PC-3 (cell line): ENCODE results near the gene EPB41L4B. TPM values are rescaled to one million over a fixed set of nuclear protein-coding genes. Genes with fewer than 3 reads are reported as not detected.

Source experiments
- ATAC-seq: fragments of 200-7000 bp; cut with Tn5 transposase; 2 replicates; pipeline ENCODE4 v1.9.1; 2020; ENCODE audit warnings: mild to moderate bottlenecking, moderate library complexity
- BruUV-seq: library from RNA; stranded (reverse); fragments of 400-500 nt; replicated peaks from 2 replicates; lab custom pipeline; 2021; lab: Mats Ljungman, UMichigan
- CTCF ChIA-PET: fragments of 300-600 bp; sonication (Branson Sonifier 250); formaldehyde crosslinking; loops from one replicate; lab custom pipeline; 2022; ENCODE audit warnings: antibody characterized with exemption; lab: Charles Lee
- POLR2A ChIA-PET: fragments of 300-600 bp; sonication (Branson Sonifier 250); formaldehyde crosslinking; loops from one replicate; lab custom pipeline; 2022; ENCODE audit warnings: antibody characterized with exemption; ENCODE audit not compliant: unreplicated experiment; lab: Charles Lee
- DNase-seq: peaks from one replicate; pipeline ENCODE4 v3.0.0-alpha.2; 2015
- H2AFZ ChIP-seq: fragments of 300-600 bp; sonication (generic); 2 replicates; pipeline ENCODE4 v1.6.0; 2016; ENCODE audit warnings: antibody characterized with exemption, low read length
- H3F3A ChIP-seq: fragments of 300-600 bp; sonication (generic); one replicate; pipeline ENCODE4 v1.6.0; 2017; ENCODE audit warnings: antibody characterized with exemption, low read length, control low read depth, mild to moderate bottlenecking; ENCODE audit not compliant: unreplicated experiment
- H3K27ac ChIP-seq: fragments of 300-600 bp; sonication (generic); 2 replicates; pipeline ENCODE4 v1.5.1; 2016; ENCODE audit warnings: mild to moderate bottlenecking, low read length
- H3K27me3 ChIP-seq: fragments of 300-600 bp; sonication (generic); 2 replicates; pipeline ENCODE4 v1.6.1; 2016; ENCODE audit warnings: low read length, mixed read lengths
- H3K36me3 ChIP-seq: fragments of 300-600 bp; sonication (generic); 2 replicates; pipeline ENCODE4 v1.6.1; 2016; ENCODE audit warnings: low read depth, mixed run types, low read length, mixed read lengths
- H3K4me1 ChIP-seq: fragments of 300-600 bp; sonication (generic); 2 replicates; pipeline ENCODE4 v1.5.1; 2016; ENCODE audit warnings: low read length; ENCODE audit not compliant: insufficient read depth
- H3K4me2 ChIP-seq: fragments of 300-600 bp; sonication (generic); 2 replicates; pipeline ENCODE4 v1.6.0; 2016; ENCODE audit warnings: low read length
- H3K4me3 ChIP-seq: fragments of 300-600 bp; sonication (generic); 2 replicates; pipeline ENCODE4 v1.5.1; 2016; ENCODE audit warnings: mild to moderate bottlenecking, low read length, mixed read lengths
- H3K79me2 ChIP-seq: fragments of 300-600 bp; sonication (generic); 2 replicates; pipeline ENCODE4 v1.6.1; 2017; ENCODE audit warnings: low read length, mixed read lengths
- H3K9ac ChIP-seq: fragments of 300-600 bp; sonication (generic); 2 replicates; pipeline ENCODE4 v1.6.0; 2016; ENCODE audit warnings: mild to moderate bottlenecking, low read length
- H3K9me2 ChIP-seq: fragments of 300-600 bp; sonication (generic); replicated peaks from 2 replicates; pipeline ENCODE4 v1.6.1; 2016; ENCODE audit warnings: mixed run types, low read length, mixed read lengths
- H3K9me3 ChIP-seq: fragments of 300-600 bp; sonication (generic); 2 replicates; pipeline ENCODE4 v1.6.1; 2016; ENCODE audit warnings: low read length, mixed read lengths
- H4K20me1 ChIP-seq: fragments of 300-600 bp; sonication (generic); 2 replicates; pipeline ENCODE4 v1.6.1; 2016; ENCODE audit warnings: low read length, mixed read lengths
- CTCF ChIP-seq: fragments of 300-600 bp; sonication (generic); conservative IDR thresholded peaks from 2 replicates; pipeline ENCODE4 v1.5.1; 2017; ENCODE audit warnings: antibody characterized with exemption, low read depth, mild to moderate bottlenecking, low read length
- EZH2 ChIP-seq: fragments of 300-600 bp; sonication (generic); IDR thresholded peaks from one replicate; pipeline ENCODE4 v1.6.1; 2017; ENCODE audit warnings: antibody characterized with exemption, mild to moderate bottlenecking, low read length; ENCODE audit not compliant: unreplicated experiment
- EZH2phosphoT487 ChIP-seq: fragments of 300-600 bp; sonication (generic); IDR thresholded peaks from 2 replicates; pipeline ENCODE4 v1.6.1; 2018; ENCODE audit warnings: mild to moderate bottlenecking, antibody characterized with exemption, low read length, borderline replicate concordance
- intact Hi-C: fragments of 100-400 bp; cut with micrococcal nuclease; formaldehyde crosslinking; loops from 2 replicates; pipeline ENCODE4 v1.9.0; 2023
- total RNA-seq: library from RNA; depleted of rRNA; stranded (reverse); fragments of >200 nt; gene quantifications from 2 replicates; pipeline ENCODE4 v1.2.3, GENCODE V29; 2014

Gene EPB41L4B
- total RNA-seq, 1 experiment from 2014 or later: 11.2 TPM

GRCh38 chr9:109206670-109207069 lies 114.2 kb downstream of the EPB41L4B start:
- Histone ChIP-seq H3K9me2 (no peaks in the 10 kb centered on the region), H4K20me1 (no peaks in the 10 kb centered on the region), H3K27me3 (no peaks in the 10 kb centered on the region), H3K27ac (no peak overlapping the region), H3K4me2 (no peak overlapping the region), H2AFZ (no peak overlapping the region), H3K9me3 (no peaks in the 10 kb centered on the region), H3K4me1 (no peaks in the 10 kb centered on the region), H3F3A (no peaks in the 10 kb centered on the region), H3K36me3 (no peaks in the 10 kb centered on the region), H3K79me2 (no peaks in the 10 kb centered on the region), H3K9ac (no peak overlapping the region), H3K4me3 (no peak overlapping the region)
- DNase-seq (no peak), ATAC-seq (no peak)
- TF ChIP-seq CTCF: no peak
- TF ChIP-seq EZH2phosphoT487: no peak
- no peak for TF ChIP-seq EZH2
- CTCF ChIA-PET: interaction anchor here (0.5 kb wide), 1 partner anchor 19 kb away, joined by 3 read pairs; no protein-coding TSS in a partner anchor
- BruUV-seq: no TSS peak
- intact Hi-C loops: no loop called here
- POLR2A ChIA-PET: no interaction called here

- Histone ChIP-seq H3K4me1 (no peaks in the 10 kb centered on the region), H3K27me3 (no peaks in the 10 kb centered on the region), H3K9me2 (no peaks in the 10 kb centered on the region), H3K9me3 (no peaks in the 10 kb centered on the region), H3K9ac (no peak overlapping the region), H3F3A (no peaks in the 10 kb centered on the region), H3K4me3 (no peak overlapping the region), H2AFZ (no peak overlapping the region), H3K36me3 (no peaks in the 10 kb centered on the region), H3K4me2 (no peak overlapping the region), H3K27ac (no peak overlapping the region), H4K20me1 (no peaks in the 10 kb centered on the region), H3K79me2 (no peaks in the 10 kb centered on the region)
- TF ChIP-seq CTCF: no peak
- TF ChIP-seq EZH2: no peak
- TF ChIP-seq EZH2phosphoT487: no peak
- ATAC-seq (no peak), DNase-seq (no peak)
- intact Hi-C loops: no loop called here
- BruUV-seq: no TSS peak
- CTCF ChIA-PET: no interaction called here
- POLR2A ChIA-PET: no interaction called here
These were observed 115.3 kb downstream of the EPB41L4B start for GRCh38 chr9:109205526-109205925.

- no peaks in the 10 kb centered on the region for H3K4me1 ChIP-seq
- no peaks in the 10 kb centered on the region for H3K36me3 ChIP-seq
- POLR2A ChIA-PET: no interaction called here
- no peak overlapping the region for H3K9ac ChIP-seq
- DNase-seq (no peak), ATAC-seq (no peak)
- H3K4me2 ChIP-seq: no peak overlapping the region
- no peaks in the 10 kb centered on the region for H3K79me2 ChIP-seq
- no peaks in the 10 kb centered on the region for H3F3A ChIP-seq
- H3K9me2 ChIP-seq: no peaks in the 10 kb centered on the region
- intact Hi-C loops: no loop called here
- H3K9me3 ChIP-seq: no peaks in the 10 kb centered on the region
- H4K20me1 ChIP-seq: no peaks in the 10 kb centered on the region
- H2AFZ ChIP-seq: no peak overlapping the region
- CTCF ChIA-PET: no interaction called here
- H3K27ac ChIP-seq: no peak overlapping the region
- H3K4me3 ChIP-seq: no peak overlapping the region
- TF ChIP-seq EZH2phosphoT487 (no peak), CTCF (no peak), EZH2 (no peak)
- no peaks in the 10 kb centered on the region for H3K27me3 ChIP-seq
- no TSS peak for BruUV-seq
These were observed 117.0 kb downstream of the EPB41L4B start for GRCh38 chr9:109203761-109204360.
